GM18870 (cell line): Measurements from ENCODE around the gene FN3K.

Source experiments
- ATAC-seq: cut with Tn5 transposase; IDR thresholded peaks from one replicate; pipeline ENCODE4 v1.9.1; 2021; ENCODE audit warnings: moderate library complexity; ENCODE audit not compliant: unreplicated experiment

Gene FN3K

GRCh38 chr17:82734987-82735866, at the start of gene FN3K:
TSS of gene FN3K (plus strand) at chr17:82735615. CDS start at chr17:82735637, 22 bp downstream.
- ATAC-seq = no peak

- no peak for ATAC-seq
Observed at GRCh38 chr17:82686366-82687324, 48.8 kb upstream of the FN3K start.

GRCh38 chr17:82687375-82687861, 48.0 kb upstream of the FN3K start:
- ATAC-seq = no peak

- no peak for ATAC-seq
Observed at GRCh38 chr17:82687871-82688270, 47.5 kb upstream of the FN3K start.

GRCh38 chr17:82689077-82689476, 46.3 kb upstream of the FN3K start:
- ATAC-seq = no peak

GRCh38 chr17:82690786-82691489, 44.5 kb upstream of the FN3K start:
- no peak for ATAC-seq

- ATAC-seq = no peak
Observed at GRCh38 chr17:82691714-82692113, 43.7 kb upstream of the FN3K start.

GRCh38 chr17:82692268-82692667, 43.1 kb upstream of the FN3K start:
- ATAC-seq = no peak

GRCh38 chr17:82693168-82693867, 42.1 kb upstream of the FN3K start:
- ATAC-seq = no peak

GRCh38 chr17:82694647-82695046, 40.8 kb upstream of the FN3K start:
- no peak for ATAC-seq

GRCh38 chr17:82696259-82696658, 39.2 kb upstream of the FN3K start:
- no peak for ATAC-seq

- ATAC-seq = no peak
Observed at GRCh38 chr17:82696916-82697807, 38.3 kb upstream of the FN3K start.

- no peak for ATAC-seq
Observed at GRCh38 chr17:82697808-82698064, 37.7 kb upstream of the FN3K start.

GRCh38 chr17:82698065-82698973, 37.1 kb upstream of the FN3K start, which contains the start of gene RAB40B:
TSS of gene RAB40B (minus strand) at chr17:82698698. CDS start at chr17:82698596, 102 bp downstream.
- ATAC-seq = peak; percentile 97

GRCh38 chr17:82698974-82699442, 36.4 kb upstream of the FN3K start:
- ATAC-seq = no peak

- no peak for ATAC-seq
Observed at GRCh38 chr17:82699551-82699950, 35.9 kb upstream of the FN3K start.

- ATAC-seq = no peak
Observed at GRCh38 chr17:82702231-82702927, 33.0 kb upstream of the FN3K start.
